SK-N-SH (cell line): ENCODE data around the gene KISS1R.
"Not testable (repeated sequence)": the region's sequence is repeated elsewhere in the genome, so short reads cannot be mapped to it uniquely, and the experiment has no call there.

ENCODE experiments used
- CHD2 ChIP-seq: fragments of 150-350 bp; IDR thresholded peaks from 2 replicates; pipeline ENCODE4 v1.6.1; 2018; ENCODE audit warnings: low read length; ENCODE audit not compliant: partially characterized antibody
- CTCF ChIP-seq: fragments of 200-600 bp; sonication (generic); IDR thresholded peaks from 2 replicates; pipeline ENCODE4 v1.6.1; 2017; ENCODE audit warnings: antibody characterized with exemption, mild to moderate bottlenecking, moderate library complexity
- MEF2A ChIP-seq: IDR thresholded peaks from 2 replicates; pipeline ENCODE4 v1.4.0; 2012; ENCODE audit warnings: low read depth, borderline replicate concordance
- POLR2AphosphoS5 ChIP-seq: IDR thresholded peaks from 2 replicates; pipeline ENCODE4 v1.6.1; 2012; ENCODE audit warnings: low read depth, low read length
- REST ChIP-seq: IDR thresholded peaks from 2 replicates; pipeline ENCODE4 v1.6.1; 2012; ENCODE audit warnings: mild to moderate bottlenecking, low read depth, low read length, moderate library complexity
- TAF1 ChIP-seq: IDR thresholded peaks from 2 replicates; pipeline ENCODE4 v1.6.1; 2012; ENCODE audit warnings: low read depth, mild to moderate bottlenecking, low read length, moderate library complexity, borderline replicate concordance
- YY1 ChIP-seq: IDR thresholded peaks from 2 replicates; pipeline ENCODE4 v1.4.0; 2012; ENCODE audit warnings: low read depth, mild to moderate bottlenecking

GRCh38 chr19:957578-957977, 40.4 kb downstream of the KISS1R start:
- TF ChIP-seq REST, CTCF, TAF1, CHD2, POLR2AphosphoS5, MEF2A, YY1: not testable (repeated sequence)
